Tongue (tissue), 2 donors: ENCODE measurements around the gene ZSWIM8. TPM values are rescaled to one million over a fixed set of nuclear protein-coding genes. Genes with fewer than 3 reads are reported as not detected.
"Not testable (repeated sequence)": the region's sequence is repeated elsewhere in the genome, so short reads cannot be mapped to it uniquely, and the experiment has no call there.

ENCODE experiments used
- DNase-seq: peaks from one replicate; pipeline ENCODE4 v3.0.0-alpha.2; 2015
- total RNA-seq: library from RNA; depleted of rRNA; stranded (reverse); fragments of >200 nt; gene quantifications from one replicate; pipeline ENCODE4 v1.2.3, GENCODE V29; 2014

Gene ZSWIM8
- total RNA-seq, 1 donor from 2014 or later, result 81.3 TPM

- DNase-seq, result no peak
Observed at GRCh38 chr10:73814276-73814895, 29.0 kb downstream of the ZSWIM8 start.

GRCh38 chr10:73814896-73815718 lies 29.7 kb downstream of the ZSWIM8 start:
- no peak for DNase-seq

GRCh38 chr10:73815719-73816030 lies 30.3 kb downstream of the ZSWIM8 start:
- DNase-seq, result no peak

- no peak for DNase-seq
Observed at GRCh38 chr10:73816917-73817729, 31.7 kb downstream of the ZSWIM8 start.

GRCh38 chr10:73817826-73818225 lies 32.4 kb downstream of the ZSWIM8 start:
- no peak for DNase-seq

GRCh38 chr10:73818402-73818801 lies 33.0 kb downstream of the ZSWIM8 start:
- no peak for DNase-seq

- DNase-seq, result no peak
Observed at GRCh38 chr10:73819081-73819480, 33.7 kb downstream of the ZSWIM8 start.

- DNase-seq, result no peak
Observed at GRCh38 chr10:73819513-73820093, 34.2 kb downstream of the ZSWIM8 start.

- DNase-seq, result no peak
Observed at GRCh38 chr10:73823391-73823790, 38.0 kb downstream of the ZSWIM8 start.

GRCh38 chr10:73824146-73824725 lies 38.8 kb downstream of the ZSWIM8 start:
- DNase-seq, result no peak

GRCh38 chr10:73827346-73828089 lies 42.1 kb downstream of the ZSWIM8 start:
- no peak for DNase-seq

GRCh38 chr10:73828161-73828560 lies 42.8 kb downstream of the ZSWIM8 start:
- no peak for DNase-seq

- not testable (repeated sequence) for DNase-seq
Observed at GRCh38 chr10:73829090-73829489, 43.7 kb downstream of the ZSWIM8 start.

- no peak for DNase-seq
Observed at GRCh38 chr10:73836427-73836980, 51.1 kb downstream of the ZSWIM8 start.

- no peak for DNase-seq
Observed at GRCh38 chr10:73837072-73837471, 51.7 kb downstream of the ZSWIM8 start.

GRCh38 chr10:73838008-73838567 lies 52.7 kb downstream of the ZSWIM8 start:
- DNase-seq, result no peak

GRCh38 chr10:73838827-73839226 lies 53.4 kb downstream of the ZSWIM8 start:
- DNase-seq, result no peak

- DNase-seq, result no peak
Observed at GRCh38 chr10:73839276-73839966, 54.0 kb downstream of the ZSWIM8 start.

GRCh38 chr10:73840056-73840402 lies 54.6 kb downstream of the ZSWIM8 start:
- DNase-seq, result no peak

GRCh38 chr10:73840403-73841060 lies 55.1 kb downstream of the ZSWIM8 start:
- DNase-seq, result no peak
